HG02759 (cell line): ENCODE results near the gene RPL41.
"Not testable (repeated sequence)": the region's sequence is repeated elsewhere in the genome, so short reads cannot be mapped to it uniquely, and the experiment has no call there.

ENCODE experiments used
- ATAC-seq: cut with Tn5 transposase; IDR thresholded peaks from one replicate; pipeline ENCODE4 v1.9.1; 2021; ENCODE audit warnings: mild to moderate bottlenecking, moderate library complexity; ENCODE audit not compliant: unreplicated experiment

The RPL41 gene

DNA sequence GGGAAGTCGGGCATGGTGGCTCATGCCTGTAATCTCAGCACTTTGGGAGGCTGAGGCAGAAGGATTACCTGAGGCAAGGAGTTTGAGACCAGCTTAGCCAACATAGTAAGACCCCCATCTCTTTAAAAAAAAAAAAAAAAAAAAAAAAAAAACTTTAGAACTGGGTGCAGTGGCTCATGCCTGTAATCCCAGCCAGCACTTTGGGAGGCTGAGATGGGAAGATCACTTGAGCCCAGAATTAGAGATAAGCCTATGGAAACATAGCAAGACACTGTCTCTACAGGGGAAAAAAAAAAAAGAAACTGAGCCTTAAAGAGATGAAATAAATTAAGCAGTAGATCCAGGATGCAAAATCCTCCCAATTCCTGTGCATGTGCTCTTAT is 13.8 kb upstream of the RPL41 start:
- ATAC-seq: no peak

DNA sequence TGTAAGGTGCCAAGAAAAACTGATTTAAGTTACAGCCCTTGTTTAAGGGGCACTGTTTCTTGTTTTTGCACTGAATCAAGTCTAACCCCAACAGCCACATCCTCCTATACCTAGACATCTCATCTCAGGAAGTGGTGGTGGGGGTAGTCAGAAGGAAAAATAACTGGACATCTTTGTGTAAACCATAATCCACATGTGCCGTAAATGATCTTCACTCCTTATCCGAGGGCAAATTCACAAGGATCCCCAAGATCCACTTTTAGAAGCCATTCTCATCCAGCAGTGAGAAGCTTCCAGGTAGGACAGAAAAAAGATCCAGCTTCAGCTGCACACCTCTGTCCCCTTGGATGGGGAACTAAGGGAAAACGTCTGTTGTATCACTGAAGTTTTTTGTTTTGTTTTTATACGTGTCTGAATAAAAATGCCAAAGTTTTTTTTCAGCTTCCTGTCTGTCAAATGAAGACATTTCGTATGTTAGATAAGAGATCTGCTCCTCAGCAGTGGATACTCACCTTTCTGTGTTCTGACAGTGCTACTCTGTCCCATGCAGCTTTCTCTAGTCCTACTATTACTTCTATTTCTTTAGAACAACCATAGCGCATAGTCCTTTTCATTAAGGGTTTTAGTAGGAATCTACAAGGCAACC is 13.2 kb upstream of the RPL41 start:
- no peak for ATAC-seq

DNA sequence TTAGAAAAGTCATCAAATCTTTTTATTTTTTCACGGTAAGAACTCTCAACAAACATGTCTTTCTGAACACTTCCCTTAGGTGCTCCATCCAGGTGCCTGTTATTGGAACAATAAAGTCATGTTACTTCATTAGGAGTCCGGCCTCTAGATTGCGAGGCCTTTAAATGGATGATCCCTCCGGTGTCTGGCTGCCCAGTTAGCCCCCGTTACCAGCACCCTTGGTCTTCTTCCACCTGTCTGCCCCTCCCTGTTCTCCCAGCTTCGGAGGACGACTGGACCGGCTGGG is 12.7 kb upstream of the RPL41 start:
- no peak for ATAC-seq

DNA sequence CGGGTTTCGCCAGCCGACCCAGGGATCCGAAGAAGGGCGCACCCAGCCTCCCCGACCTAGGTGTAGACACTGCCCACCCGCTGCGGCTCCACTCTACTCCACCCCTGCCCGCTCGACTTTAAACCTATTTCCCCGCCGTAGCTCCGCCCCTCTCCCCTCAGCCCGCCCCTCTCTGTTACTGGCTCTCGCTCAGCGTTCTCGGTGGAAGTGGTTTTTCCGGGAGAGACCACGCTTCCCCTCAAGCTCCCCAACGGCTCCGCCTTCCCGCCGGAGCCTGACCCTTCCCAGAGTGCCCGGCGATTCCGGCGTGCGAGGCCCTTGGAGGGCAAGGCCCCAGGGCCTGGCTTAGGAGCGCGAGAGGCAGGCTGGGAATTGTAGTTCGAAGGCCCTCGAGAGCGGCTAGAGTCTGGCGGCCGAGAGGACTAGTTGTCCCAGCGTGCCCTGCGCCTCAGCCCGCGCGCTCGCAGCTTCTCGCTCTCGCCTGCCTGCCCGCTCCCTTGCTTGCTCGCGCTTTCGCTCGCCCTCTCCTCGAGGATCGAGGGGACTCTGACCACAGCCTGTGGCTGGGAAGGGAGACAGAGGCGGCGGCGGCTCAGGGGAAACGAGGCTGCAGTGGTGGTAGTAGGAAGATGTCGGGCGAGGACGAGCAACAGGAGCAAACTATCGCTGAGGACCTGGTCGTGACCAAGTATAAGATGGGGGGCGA is 12.2 kb upstream of the RPL41 start, which contains the start of gene PA2G4:
Gene PA2G4 (plus strand): TSS at position 451 of the 706 bp plus-strand sequence. CDS start 179 bp downstream, at position 630.
- peak; percentile 93 for ATAC-seq

DNA sequence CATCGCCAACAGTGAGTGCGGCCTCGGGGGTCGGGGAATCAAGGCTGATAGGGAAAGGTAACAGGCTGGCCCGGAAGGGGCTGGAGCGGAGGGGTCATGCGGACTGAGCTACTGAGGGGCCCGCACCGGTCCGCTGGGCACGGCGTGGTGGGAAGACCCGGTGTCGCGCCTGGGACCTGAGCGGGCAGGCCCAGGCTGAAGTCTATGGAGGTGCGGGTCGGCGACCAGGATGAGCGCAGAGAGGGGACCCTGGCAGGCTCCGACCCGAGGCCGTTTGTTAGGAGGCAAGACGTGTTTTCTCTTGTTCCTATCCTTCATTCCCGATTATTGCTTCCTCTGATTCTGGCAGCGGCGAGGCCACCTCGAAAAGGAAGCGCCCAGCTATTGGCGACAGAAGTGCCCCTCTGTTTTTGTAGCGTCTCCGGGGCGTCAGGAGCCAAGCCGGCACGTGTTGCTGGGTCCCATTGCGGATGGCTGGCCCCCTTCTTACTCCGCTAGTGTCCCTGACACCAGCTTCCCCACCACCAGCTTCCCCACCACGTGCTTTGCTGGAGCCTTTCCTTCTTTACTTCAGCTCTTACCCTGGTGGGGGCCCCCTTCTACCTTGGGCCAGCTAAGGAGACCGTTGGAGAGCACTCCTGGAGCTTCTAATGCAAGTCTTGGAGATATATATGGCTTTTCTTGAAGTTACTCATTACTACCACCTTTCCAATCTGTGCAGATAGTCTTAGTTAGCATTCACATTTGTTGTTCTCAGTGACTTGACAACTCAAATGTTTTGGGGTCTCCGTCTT is 11.4 kb upstream of the RPL41 start:
- peak; percentile 16 for ATAC-seq

DNA sequence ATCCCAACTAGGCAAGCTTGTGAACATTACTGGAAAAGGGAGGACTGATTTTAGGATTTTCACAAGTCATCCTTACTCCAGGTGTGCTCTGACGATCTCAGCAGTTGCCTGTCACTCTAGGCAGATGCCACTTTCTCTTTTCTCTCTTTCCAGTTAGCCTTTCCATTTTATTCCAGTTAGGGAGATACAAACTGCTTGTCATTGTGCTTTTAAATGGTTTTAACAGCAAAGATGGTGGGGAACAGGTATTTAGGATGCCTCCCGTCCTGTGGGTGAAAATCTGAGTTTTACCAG is 10.9 kb upstream of the RPL41 start:
- ATAC-seq: no peak

DNA sequence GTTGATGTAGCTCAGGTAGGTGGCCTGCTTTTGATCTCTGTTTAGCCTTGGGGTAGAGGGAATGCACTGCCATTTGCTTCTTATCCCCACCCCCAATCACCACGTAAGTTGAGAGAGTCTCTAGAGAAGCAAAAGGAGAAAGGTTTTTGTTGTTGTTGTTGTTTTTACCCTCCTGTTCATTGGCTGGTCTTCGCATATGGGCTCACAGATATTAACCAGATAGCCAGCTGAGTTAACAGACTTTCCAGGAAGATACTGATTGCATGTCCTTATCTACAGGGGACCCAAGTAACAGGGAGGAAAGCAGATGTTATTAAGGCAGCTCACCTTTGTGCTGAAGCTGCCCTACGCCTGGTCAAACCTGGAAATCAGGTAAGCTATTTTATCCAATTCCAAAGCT is 9.2 kb upstream of the RPL41 start:
- no peak for ATAC-seq

DNA sequence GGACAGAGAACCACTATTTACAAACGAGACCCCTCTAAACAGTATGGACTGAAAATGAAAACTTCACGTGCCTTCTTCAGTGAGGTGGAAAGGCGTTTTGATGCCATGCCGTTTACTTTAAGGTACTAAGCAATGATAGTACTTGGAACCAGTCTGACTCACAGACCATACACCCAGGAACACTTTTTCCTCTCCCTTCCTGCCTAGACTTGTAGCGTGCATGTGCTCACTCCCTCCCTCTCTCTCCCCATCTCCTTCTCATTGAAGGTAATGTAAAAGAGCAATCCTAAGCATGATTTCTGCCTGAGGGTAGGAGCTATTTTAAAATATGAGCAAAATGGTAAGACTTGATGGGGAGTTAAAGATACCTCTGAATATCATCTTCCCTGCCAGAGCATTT is 5.9 kb upstream of the RPL41 start:
- ATAC-seq: no peak

DNA sequence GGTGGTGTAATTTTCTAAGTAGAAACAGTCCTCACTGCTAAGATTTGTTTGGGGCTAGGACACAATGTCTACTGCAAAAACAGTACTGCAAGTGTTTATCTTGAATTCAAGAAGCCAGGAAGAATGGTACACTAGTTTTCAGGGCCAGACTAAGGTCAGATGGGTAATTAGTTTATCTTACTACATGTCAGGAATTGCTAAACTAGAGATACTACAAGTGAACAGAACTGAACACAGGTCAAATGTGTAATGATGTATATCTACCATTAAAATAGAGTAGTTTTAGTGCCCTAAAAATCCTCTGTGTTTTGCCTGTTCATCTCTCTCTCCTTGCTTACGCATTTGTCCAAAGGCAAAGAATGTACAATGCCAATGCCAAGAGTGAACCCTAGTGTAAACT is 2.3 kb upstream of the RPL41 start:
- ATAC-seq: no peak

DNA sequence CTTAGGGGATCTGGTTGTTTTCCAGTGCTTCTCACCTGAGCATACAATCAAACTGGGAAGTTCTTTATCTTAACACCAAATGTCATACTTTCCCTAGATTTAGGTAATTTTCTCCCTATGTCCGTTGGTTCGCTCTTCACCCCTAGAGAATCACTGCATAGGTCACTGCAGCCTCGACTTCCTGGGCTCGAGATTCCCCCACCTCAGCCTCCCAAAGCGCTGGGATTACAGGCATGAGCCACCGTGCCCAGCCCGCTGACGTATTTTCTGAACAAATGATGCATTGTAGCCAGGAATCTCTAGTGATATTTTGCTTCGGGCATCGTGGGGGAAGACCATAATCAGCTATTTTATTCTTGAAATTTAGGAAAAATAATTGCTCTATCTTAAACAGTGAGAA is 1.1 kb upstream of the RPL41 start:
- no peak for ATAC-seq

DNA sequence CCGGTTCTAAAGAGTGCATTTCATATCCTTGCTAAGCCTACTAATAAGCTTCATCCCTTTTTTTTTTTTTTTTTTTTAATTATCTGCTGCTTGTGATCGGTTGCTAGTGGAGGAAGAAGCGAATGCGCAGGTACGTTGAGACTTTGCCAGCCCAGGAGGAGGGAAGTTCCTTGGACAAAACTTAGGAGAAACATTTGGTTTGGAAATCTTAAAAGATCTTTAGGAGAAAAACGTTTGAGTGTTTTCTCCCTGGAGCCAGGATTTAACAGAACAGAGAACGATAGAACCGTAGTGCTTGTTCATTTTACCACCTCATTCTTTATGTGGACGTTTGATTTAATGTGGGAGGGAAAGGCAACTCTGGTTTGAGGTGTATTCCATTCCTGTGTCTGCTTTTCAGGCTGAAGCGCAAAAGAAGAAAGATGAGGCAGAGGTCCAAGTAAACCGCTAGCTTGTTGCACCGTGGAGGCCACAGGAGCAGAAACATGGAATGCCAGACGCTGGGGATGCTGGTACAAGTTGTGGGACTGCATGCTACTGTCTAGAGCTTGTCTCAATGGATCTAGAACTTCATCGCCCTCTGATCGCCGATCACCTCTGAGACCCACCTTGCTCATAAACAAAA is 761 bp downstream of the RPL41 start:
- not testable (repeated sequence) for ATAC-seq

DNA sequence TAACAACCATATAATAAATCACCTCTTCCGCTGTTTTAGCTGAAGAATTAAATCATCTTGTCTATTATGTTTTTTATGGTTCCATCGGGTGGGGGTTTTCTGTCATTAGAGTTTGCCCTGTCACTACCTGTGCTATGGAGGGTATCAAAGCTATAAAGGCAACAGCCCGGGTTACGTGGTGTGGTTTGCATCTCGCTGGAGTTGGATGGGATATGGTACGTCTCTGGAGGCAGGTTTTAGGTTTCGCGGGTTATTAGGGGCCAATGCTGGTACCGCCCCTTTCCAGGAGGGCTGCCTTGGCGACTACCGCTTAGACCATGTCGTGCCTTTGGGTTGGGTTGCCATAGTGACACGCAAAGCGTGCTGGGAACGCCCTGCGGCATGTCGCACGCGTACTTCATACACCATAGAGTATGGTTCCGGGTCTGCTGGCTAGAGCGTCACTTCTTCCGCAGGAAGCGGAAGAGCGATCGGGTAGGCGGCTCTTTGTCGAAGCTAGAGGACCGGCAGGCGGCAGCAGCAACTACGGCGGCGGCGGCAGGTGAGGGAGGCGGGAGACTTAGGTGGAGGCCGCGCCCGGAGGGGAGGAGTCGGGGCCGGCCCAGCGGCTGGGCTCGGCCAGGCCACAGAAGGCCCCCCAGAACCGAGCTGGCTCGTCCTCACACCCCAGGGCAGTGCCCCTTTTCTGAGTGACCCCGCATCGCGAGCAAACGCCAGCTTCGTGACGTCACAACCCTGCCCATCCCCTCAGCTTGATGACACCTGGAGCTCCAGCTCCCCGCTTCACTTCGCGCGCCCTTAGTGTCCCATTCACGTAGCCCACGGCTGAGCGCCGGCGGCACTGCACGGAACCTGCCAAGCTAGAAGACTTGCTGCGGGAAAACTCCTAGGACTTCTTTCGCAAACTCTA is 1.6 kb downstream of the RPL41 start, which contains the start of gene ZC3H10:
Gene ZC3H10 (plus strand): TSS at position 489 of the 910 bp plus-strand sequence. CDS start 2,297 bp downstream, outside the sequence.
- ATAC-seq: peak; percentile 86

DNA sequence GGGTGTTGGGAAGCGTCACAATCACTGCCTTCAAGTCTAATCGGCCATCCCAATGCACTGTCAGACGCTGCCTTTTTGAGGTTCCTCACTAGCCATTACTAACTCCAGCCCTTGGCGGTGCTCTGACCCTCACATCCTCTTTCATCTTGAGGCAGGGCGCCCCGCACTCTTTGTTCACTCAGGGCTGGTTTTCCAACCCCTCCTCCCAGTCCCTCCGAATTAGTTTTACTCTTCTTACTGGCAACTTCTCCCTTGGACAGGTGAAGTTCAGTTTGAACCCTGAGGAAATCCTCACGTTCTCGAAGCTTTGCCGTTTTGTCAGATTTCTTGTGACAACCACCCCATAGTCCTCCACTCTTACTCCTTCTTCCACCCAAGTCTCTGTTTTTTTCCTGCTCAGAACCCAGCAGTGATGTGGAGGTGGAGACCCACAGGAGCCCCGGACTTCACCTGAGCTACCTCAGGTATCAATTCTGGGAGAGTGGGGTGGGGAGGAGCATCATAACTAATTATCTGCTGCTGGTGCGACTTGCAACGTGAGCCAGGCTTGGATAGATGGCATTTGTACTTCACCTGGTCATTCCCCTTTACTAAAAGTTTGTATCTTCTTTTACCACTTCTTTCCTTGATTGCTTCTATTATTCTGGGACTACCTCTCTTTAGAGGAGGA is 2.4 kb downstream of the RPL41 start:
- ATAC-seq: no peak

DNA sequence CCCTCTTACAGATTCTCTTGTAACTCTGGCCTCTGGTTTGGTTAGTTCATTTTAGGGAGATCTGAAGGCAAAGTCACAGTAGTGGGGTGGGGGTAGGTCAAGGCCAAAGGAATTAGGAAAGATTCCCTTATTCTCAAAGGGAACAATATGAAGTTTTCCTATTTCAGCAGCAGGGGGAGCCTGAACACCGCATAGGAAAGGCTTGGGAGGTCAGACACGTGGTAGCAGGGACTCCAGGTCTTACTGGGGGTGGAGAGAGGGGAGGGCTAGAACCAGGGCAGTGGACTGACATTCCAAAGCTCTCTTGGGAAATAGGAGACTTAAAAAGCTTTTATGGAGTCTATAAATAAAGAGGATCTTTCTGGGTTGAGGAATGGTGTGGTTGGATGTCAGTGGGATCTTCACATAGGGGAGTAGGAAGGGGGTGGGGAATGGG is 2.9 kb downstream of the RPL41 start:
- no peak for ATAC-seq

DNA sequence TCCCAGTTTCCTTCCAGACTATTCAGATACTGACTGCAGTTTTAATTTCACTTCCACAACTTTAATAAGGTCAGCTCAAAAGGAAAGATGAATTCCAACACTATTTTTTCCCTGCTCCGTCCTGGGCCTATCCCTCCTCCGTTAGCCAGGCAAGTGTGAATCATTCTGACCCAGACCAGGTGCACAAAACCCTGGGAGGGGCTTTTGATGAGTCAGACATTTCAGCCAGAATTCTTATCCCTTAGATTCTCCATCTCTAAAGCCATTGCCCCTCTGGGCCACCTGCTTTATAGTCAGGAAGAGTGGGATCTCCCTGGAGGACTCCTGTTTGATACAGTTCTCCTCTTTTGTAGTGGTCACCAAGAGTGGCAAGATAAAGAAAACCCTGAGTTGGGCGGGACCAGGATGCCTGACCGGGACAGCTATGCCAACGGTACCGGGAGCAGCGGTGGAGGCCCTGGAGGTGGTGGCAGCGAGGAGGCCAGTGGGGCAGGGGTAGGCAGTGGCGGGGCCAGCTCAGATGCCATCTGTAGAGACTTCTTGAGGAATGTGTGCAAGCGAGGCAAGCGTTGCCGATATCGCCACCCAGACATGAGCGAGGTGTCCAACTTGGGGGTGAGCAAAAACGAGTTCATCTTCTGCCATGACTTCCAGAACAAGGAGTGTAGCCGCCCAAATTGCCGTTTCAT is 3.9 kb downstream of the RPL41 start:
- no peak for ATAC-seq

DNA sequence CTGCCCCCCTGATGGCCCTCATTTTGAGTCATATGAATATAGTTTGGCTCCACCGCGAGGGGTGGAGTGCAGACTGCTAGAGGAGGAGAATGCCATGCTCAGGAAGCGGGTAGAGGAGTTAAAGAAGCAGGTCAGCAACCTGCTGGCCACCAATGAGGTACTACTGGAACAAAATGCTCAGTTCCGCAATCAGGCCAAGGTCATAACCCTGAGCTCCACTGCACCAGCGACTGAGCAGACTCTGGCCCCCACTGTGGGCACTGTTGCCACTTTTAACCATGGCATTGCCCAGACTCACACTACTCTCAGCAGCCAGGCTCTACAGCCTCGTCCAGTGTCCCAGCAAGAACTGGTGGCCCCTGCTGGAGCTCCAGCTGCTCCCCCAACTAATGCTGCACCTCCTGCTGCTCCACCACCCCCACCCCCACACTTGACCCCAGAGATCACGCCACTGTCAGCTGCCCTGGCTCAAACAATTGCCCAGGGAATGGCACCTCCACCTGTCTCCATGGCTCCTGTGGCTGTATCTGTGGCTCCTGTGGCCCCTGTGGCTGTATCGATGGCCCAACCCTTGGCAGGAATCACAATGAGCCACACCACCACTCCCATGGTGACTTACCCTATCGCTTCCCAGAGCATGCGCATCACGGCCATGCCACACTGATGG is 4.9 kb downstream of the RPL41 start:
- no peak for ATAC-seq

DNA sequence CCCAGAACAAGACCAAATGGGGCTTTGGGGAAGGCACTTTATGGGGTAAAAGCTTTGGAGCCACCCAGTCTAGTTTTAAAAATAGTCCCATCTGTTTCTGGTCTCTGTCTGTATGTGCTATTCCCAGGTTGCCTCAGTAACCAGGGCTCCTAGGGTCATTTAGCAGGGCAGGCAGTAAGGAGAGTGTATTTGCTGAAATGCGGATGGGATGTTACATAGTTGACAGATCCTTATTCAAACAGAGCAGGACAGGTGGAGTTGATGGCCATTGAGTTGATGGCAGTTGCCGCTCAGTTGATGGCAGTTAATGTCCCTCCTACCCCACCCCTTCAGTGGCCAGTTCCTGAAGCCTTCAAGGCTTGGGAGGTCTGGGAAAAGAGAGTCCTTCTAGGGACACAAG is 6.2 kb downstream of the RPL41 start:
- ATAC-seq: no peak

DNA sequence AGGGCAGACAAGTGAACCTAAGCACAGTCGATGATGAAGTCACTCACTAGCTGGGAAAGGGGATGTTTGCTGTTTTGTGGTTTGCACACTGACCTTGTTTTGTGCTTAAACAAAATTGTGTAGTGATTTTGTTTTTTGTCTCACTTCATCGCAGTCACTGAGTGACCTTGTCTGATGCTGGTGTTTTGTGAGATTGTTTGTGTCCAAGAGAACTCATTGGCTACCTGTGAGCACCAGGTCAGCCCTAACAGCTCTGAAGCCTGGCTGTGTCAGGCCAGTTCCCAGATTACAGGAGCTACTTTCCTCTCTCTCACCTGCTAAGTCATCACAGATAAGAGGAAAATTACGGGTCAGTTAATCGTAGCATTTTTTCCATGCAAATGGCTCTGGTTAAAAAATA is 7.7 kb downstream of the RPL41 start:
- no peak for ATAC-seq

DNA sequence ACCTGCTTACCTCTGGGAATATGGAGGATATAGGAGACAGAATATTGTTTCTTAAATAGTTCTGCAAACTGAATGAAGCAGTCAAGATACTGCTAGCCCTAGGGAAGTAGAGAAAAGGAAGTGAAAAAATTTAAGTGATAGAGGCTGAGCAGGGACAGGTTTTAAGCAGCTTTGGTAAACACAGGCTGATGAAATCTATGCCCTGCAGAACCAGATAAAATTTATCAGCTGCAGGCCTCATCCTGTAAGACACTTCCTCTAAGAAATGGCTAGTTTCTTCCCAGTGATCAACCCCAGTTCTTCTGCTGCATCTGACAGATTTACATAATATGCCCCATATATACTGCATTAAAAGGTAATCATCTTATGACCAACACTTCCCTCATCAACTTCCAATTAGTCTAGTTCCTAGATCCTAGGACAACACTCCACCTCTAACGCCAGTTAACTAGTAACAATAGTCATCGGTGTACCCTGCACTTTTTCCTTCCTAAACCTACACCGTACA is 10.4 kb downstream of the RPL41 start:
- ATAC-seq: no peak
